Stimulated activated CD8-positive, alpha-beta memory T cell treated with anti-CD3 and anti-CD28 coated beads, Interleukin-12 subunit alpha, Interleukin-12 subunit beta, amount 100 ng/mL, for 1 hour (primary cell): ENCODE results near the gene TOR1A.
"Not testable (repeated sequence)": the region's sequence is repeated elsewhere in the genome, so short reads cannot be mapped to it uniquely, and the experiment has no call there.

Experiments used
- DNase-seq: peaks from one replicate; pipeline ENCODE4 v3.0.0-alpha.2; 2020; ENCODE audit warnings: low read depth

The TOR1A gene

GRCh38 chr9:129822898-129823541 lies 916 bp downstream of the TOR1A start:
- no peak for DNase-seq

- DNase-seq = no peak
Measured at GRCh38 chr9:129816501-129817435, 7.2 kb downstream of the TOR1A start.

- no peak for DNase-seq
Measured at GRCh38 chr9:129815278-129815677, 8.7 kb downstream of the TOR1A start.

- DNase-seq = no peak
Measured at GRCh38 chr9:129814432-129815223, 9.3 kb downstream of the TOR1A start.

GRCh38 chr9:129813661-129814060 lies 10.3 kb downstream of the TOR1A start:
- no peak for DNase-seq

GRCh38 chr9:129812385-129812784 lies 11.6 kb downstream of the TOR1A start:
- no peak for DNase-seq

- DNase-seq = no peak
Measured at GRCh38 chr9:129811967-129812363, 12.0 kb downstream of the TOR1A start.

- DNase-seq = no peak
Measured at GRCh38 chr9:129810788-129811187, 13.1 kb downstream of the TOR1A start.

GRCh38 chr9:129810116-129810515 lies 13.8 kb downstream of the TOR1A start:
- no peak for DNase-seq

GRCh38 chr9:129809346-129809745 lies 14.6 kb downstream of the TOR1A start:
- DNase-seq = no peak

GRCh38 chr9:129806061-129806460 lies 17.9 kb downstream of the TOR1A start:
- no peak for DNase-seq

GRCh38 chr9:129803676-129804060 lies 20.3 kb downstream of the TOR1A start:
- DNase-seq = no peak

- peak; percentile 88 for DNase-seq
Measured at GRCh38 chr9:129802833-129803675, 20.9 kb downstream of the TOR1A start, which contains the start of gene TOR1B. TSS of gene TOR1B (plus strand) at chr9:129803184. CDS start at chr9:129803213, 29 bp downstream.

GRCh38 chr9:129801504-129801903 lies 22.4 kb downstream of the TOR1A start:
- no peak for DNase-seq

- DNase-seq = no peak
Measured at GRCh38 chr9:129798973-129799372, 25.0 kb downstream of the TOR1A start.

GRCh38 chr9:129796029-129796428 lies 27.9 kb downstream of the TOR1A start:
- not testable (repeated sequence) for DNase-seq

GRCh38 chr9:129794549-129794948 lies 29.4 kb downstream of the TOR1A start:
- no peak for DNase-seq

GRCh38 chr9:129786481-129786880 lies 37.5 kb downstream of the TOR1A start:
- DNase-seq = no peak

GRCh38 chr9:129785866-129786265 lies 38.1 kb downstream of the TOR1A start:
- no peak for DNase-seq

- DNase-seq = not testable (repeated sequence)
Measured at GRCh38 chr9:129784970-129785369, 39.0 kb downstream of the TOR1A start.
